HG02840 (cell line): ENCODE measurements around the gene IL20RB.
A peak's percentile ranks its signal among the peaks of the same experiment; 100 is the strongest.
"Not testable (repeated sequence)": the region's sequence is repeated elsewhere in the genome, so short reads cannot be mapped to it uniquely, and the experiment has no call there.

ENCODE experiments used
- ATAC-seq: cut with Tn5 transposase; IDR thresholded peaks from one replicate; pipeline ENCODE4 v1.9.1; 2021; ENCODE audit warnings: mild to moderate bottlenecking, moderate library complexity, moderate number of reproducible peaks; ENCODE audit not compliant: unreplicated experiment, low FRiP score

The IL20RB gene

DNA sequence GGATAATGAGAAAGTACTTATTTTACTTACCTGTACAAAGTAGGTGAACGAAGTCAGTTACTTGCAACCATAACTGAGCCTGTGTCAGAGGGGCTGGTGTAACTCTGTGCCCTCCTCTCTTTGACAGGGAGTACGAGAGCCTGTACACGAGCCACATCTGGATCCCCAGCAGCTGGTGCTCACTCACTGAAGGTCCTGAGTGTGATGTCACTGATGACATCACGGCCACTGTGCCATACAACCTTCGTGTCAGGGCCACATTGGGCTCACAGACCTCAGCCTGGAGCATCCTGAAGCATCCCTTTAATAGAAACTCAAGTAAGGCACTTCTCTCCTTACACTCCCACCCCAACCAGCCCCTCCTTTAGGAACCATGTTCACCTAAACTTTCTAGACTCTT is 24.2 kb downstream of the IL20RB start:
- no peak for ATAC-seq

DNA sequence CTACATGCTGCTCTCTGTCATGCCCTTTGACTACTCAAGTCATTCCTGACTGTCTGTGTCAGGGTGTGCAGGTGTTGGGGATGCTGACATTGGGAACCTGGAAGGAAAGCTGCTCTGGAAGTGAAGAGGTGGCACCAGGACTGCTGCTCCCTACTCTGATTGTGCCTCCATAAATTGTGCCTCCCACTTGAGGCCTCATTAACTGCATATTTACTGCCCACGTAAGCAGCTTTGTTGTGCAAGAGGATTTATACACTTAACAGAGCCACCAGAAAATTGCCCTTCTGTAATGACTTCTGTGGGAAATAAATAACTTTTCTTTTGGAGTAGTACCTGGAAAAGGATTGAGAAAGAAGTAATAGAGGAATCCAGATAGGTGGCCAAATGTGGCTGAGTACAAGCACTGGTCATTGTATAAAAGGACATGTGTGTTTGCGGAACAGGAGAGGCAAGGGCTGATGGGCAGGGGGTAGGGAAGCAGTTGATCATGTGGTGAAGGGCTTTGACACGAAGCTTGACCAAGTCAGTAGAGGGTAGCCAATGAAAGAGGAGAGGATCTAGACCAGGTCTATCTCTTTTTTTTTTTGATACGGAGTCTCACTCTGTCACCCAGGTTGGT is 24.8 kb downstream of the IL20RB start:
- no peak for ATAC-seq

DNA sequence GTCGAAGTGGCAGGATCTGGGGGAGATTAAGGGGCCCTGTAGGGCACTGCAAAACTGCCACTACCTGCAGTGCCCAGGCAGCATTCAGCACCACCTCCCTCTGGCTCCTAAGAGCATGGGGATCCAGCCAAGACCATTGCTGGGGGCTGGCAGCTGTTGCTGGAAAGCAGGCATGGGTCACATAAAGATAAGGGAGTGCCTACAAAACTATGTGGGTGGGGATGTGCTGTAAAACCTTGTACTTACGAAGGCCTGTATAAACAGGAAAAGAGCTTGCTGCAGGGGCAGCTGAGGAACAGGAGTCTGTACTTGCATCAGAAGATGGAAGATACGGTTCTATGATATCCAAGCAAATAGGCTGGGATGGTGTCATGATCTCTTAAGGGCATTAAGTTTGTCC is 27.1 kb downstream of the IL20RB start:
- no peak for ATAC-seq

DNA sequence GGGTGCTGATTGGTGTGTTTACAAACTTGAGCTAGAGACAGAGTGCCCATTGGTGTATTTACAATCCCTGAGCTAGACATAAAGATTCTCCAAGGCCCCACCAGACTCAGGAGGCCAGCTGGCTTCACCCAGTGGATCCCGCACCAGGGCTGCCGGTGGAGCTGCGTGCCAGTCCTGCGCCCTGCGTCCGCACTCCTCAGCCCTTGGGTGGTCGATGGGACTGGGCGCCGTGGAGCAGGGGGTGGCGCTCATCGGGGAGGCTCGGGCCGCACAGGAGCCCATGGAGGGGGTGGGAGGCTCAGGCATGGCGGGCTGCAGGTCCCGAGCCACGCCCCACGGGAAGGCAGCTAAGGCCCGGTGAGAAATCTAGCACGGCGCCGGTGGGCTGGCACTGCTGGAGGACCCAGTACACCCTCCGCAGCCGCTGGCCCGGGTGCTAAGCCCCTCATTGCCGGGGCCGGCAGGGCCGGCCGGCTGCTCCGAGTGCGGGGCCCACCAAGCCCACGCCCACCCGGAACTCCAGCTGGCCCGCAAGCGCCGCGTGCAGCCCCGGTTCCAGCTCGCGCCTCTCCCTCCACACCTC is 29.7 kb downstream of the IL20RB start:
- ATAC-seq: not testable (repeated sequence)

DNA sequence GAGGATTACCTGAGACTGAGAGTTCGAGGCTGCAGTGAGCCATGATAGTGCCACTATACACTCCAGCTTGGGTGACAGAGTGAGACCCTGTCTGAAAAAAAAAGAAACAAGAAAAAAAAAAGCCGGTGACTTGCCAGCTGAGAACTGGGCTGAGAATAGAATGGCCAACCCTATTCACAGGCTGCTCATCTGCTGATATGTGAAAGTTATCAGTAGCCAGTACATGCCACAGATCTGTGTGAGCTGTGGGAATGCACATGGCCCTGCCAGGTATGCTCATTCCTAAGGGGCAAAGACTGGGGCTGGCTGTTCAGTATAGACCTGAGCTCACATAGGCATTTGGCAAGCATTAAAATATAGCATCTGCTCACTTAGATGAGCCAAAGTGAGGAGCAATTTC is 30.9 kb downstream of the IL20RB start:
- ATAC-seq: no peak

DNA sequence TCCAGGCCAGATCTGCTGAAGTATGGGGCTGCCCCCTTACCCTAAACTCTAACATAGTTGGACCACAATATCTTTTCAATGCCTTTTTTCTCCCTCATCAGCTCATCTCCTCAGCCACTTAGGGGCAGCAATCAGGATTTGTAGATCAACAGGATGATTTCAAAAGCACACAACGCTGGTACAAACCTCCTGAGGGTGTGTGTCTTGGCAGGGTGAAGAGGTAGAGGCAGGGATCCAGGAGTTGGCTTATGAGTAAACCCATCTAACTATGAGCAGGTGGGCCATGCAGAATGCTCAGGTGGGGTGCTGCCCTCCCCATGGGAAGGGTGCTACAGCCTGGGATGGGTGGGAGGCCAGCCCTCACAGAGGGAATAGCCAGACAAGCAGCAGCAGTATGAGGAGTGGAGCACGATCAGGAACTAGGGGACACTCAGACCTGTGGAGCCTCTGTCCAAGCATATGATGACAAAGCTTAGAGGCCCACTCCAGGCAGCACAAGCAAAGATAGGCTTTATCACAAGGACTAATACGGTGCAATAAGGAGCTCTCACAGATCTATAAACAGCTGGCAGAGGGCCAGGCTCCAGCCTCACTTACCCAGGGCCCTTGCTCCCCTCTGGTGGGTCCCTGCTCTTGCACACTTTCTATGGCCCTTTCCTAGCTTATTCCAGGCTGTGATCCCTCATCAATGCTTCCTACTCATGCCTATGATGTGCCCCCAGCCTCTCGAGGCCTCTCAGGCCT is 32.2 kb downstream of the IL20RB start:
- no peak for ATAC-seq

DNA sequence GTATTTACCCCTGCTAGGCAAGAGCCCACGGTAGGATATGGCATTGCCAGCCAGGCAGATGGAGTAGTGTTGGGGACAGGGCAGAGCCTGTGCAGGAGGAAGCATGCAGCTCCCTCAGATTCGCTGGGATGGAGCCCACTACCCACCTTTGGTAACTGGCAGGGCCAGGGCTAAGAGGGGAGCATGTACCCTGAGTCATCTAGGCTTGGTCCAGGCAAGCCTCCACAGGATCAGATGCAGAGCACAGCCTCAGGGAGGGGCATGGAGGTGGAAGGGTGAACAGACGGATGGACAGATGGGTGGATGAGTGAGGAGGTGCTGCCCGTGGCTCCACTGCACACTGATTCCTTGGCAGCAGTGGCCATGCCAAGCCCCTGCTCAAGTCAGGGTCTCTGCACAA is 33.0 kb downstream of the IL20RB start:
- no peak for ATAC-seq

DNA sequence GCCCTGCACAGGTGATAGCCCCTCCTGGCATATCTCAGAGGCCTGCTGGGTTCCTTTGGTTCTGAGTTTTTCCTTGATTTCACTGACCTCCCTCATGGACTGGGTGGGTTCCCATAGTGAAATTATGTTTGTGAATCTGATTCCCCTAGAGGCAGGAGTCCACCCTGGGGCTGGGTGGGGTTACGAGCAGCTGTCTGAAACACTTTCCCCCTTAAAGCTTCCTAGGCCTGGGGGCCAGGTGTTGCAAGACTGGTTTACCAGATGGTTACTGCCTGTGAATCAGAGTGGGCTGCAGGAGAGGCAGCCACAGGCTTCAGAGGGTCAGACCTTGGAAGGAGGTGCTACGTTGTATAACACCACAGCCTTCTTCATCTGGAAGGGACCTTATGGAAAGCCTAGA is 34.3 kb downstream of the IL20RB start:
- no peak for ATAC-seq

DNA sequence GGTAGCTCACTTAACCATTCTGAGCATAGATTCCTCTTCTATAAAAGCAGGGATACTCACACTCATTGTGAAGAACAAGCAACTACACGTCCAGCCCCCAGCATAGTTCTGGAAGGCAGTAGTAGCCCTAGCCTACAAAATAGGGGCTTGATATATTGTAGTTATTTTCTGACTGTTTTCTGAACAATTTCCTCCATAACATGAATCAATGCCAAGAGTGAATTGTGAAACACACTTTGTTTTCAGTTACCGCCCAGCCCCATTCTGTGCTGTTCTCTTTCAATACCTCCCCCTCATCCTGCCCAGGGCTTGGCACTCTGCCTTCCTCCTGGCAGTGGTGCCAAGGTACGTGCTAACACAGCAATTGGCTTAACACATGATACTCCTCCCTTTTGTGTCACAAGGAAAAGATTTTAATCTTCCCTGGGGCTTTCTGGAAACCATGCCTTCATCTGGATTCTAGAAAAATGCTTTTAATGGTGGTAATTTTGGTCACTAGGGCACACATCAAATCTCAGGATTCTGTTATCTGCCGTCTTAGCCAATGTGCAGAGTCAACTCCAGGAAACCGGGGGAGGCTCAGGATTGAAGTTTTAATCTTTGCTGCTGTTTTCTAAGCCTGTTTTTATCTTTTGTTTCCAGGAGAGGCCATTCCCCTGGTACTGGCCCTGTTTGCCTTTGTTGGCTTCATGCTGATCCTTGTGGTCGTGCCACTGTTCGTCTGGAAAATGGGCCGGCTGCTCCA is 37.2 kb downstream of the IL20RB start:
- no peak for ATAC-seq

DNA sequence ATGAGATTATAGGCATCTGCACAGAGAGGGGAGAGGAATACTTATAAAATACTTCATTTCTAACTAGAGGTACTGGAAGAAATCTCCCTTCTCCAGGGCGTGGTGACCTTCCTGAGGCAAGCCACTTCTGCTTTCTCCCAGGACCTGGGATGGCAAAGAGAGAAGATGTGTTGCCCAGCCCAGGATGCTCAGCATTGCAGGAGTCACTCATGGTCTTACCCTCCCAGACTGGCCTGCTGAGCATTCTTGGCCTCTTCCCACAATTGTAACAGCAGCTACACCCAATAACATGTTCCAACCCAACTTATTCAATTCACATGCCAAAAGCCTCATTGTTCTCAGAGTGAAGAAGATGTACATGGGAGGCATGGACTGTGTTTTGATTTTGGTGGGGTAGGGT is 37.9 kb downstream of the IL20RB start:
- no peak for ATAC-seq

DNA sequence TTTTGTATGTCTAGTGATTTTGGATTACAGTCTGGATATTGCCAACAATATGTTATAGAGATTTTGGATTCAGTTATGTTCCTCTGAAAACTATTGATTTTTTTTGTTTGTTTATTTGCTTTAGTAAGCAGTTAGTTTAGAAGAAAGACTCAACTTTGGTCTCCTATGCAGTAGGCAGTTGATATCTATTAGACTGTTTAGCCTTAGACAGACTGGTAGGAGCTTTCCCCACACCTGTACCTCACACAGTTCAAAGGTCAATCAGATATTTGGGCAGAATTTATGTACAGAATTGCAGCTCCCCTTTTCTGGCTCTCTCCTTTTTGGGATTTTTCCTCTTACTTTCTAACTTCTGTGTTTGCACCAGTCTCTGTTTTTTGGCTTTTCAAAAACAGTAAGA is 42.3 kb downstream of the IL20RB start:
- ATAC-seq: no peak

DNA sequence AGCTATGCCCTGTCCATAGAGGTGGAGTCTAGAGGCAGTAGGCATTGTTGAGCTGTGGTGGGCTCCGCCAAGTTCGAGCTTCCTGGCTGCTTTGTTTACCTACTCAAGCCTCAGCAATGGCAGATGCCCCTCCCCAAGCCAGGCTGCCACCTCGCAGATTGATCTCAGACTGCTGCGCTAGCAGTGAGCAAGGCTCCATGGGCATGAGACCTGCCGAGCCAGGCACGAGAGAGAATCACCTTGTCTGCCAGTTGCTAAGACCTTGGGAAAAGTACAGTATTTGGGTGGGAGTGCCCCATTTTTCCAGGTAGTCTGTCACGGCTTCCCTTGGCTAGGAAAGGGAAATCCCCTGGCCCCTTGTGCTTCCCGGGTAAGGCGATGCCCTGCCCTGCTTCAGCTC is 49.6 kb downstream of the IL20RB start:
- not testable (repeated sequence) for ATAC-seq

DNA sequence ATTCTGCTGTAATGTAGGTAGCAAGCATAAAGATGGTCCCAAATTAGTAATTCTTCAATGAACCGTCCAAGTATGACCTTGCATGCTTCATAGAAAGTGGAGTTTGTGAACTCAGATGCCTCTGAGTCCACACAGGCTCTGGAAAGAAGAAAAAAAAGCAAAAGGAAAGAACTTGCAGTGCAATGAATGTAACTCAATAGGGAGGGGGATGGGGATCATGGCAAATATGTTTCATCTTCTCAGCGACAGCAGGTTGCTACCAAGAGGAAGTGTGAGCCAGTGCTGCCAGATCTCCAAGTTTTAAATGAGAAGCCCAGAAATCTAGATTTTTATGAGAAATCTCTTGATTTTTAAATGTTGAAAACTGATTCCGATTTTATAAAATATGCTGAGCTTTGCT is 50.3 kb downstream of the IL20RB start:
- ATAC-seq: no peak

DNA sequence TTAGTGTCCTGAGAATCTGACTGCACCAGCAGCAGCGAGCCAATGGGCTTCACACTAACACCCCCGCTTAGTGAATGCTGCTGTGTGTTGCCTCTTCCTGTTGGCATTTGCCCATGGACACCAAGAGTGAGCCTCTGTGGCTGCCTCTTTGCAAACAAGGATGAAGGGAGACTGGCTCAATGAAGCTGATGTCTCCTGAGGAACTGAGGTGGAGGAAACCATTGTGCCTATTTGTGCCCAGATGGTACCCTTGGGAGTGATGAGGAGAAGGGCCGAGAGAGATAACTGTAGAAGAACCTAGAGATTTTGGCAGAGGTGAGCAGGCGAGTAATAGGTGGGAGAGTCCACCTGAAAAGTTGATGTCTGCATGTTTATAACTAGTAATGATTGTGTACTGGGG is 51.2 kb downstream of the IL20RB start:
- ATAC-seq: no peak

DNA sequence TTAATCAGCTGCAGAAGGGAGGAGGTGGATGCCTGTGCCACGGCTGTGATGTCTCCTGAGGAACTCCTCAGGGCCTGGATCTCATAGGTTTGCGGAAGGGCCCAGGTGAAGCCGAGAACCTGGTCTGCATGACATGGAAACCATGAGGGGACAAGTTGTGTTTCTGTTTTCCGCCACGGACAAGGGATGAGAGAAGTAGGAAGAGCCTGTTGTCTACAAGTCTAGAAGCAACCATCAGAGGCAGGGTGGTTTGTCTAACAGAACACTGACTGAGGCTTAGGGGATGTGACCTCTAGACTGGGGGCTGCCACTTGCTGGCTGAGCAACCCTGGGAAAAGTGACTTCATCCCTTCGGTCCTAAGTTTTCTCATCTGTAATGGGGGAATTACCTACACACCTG is 52.4 kb downstream of the IL20RB start:
- no peak for ATAC-seq

DNA sequence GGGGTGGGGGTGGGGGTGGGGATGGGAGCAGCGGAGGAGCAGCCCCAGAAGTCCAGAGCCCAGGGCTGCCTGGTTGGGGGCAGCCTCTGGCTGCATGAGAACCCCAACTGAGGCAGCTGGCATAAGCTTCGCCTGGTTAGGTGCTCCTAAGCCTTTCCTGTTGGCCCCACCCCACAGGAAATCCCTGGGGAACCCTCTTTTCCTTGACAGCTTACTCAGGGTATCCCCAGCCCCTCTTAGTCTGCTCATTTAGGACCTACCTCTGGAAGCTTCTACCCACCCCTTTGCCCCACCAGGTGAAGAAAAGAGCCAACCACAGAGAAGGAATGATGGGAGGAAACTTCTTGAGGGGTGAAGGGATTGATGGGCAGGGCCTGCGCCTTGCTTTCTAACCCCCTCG is 53.4 kb downstream of the IL20RB start:
- ATAC-seq: no peak

DNA sequence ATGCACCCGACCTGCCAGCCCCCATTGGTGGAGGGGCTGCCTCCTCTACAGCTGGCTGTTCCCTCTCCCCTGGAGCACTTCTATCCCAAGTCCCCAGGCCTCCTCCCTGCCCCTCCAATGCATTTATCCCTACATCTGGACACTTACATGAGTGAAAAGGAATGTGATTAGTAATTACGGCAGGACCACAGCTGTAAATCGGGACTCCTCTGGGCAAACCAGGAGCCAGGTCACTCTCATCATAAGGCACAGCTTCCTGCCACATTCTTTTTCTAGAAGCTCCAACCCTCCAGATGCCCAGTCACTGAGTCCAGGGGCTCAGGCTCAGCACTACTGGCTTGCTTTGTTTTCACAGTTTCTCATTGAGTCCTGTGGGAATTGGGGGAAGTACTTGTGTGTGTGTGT is 54.3 kb downstream of the IL20RB start:
- no peak for ATAC-seq

DNA sequence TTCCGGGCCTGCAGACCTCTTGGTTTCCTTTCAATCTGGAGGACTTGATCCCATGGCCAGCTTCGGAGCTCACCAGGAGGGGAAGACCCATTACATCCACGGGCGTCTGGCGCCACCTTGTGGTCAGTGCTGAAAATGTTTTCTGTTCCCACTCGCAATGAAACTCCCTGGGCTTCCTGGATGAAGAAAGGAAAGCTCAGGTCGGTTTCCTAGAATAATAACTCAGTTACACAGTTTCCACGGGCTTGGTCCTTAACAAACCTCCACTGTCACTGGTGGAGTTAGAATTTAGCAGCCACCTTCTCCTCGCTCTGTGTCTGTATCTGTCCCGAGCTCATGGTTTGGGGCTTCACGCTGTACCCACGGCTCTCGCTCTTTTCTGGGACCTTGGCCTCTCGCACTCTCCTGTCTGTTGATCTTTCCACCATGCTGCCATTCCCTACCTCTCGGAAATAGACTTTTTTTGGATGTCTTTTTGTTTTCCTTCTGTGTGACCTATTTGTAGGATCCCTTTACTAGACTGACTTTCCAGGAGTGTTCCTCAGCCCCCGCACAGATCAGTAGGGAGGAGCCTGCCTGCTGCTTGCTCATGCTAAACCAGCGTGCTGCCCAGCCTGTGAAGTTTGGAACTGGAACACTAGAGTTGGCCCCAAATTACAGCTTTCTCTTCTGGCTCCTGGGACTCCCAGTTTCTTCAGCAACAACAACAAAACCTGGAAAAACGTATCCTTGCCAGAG is 56.3 kb downstream of the IL20RB start:
- ATAC-seq: peak; percentile 69

DNA sequence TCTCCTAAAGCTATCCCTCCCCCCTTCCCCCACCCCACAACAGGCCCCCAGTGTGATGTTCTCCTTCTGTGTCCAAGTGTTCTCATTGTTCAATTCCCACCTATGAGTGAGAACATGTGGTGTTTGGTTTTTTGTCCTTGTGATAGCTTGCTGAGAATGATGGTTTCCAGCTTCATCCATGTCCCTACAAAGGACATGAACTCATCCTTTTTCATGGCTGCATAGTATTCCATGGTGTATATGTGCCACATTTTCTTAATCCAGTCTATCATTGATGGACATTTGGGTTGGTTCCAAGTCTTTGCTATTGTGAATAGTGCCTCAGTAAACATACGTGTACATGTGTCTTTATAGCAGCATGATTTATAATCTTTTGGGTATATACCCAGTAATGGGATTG is 59.5 kb downstream of the IL20RB start:
- not testable (repeated sequence) for ATAC-seq

DNA sequence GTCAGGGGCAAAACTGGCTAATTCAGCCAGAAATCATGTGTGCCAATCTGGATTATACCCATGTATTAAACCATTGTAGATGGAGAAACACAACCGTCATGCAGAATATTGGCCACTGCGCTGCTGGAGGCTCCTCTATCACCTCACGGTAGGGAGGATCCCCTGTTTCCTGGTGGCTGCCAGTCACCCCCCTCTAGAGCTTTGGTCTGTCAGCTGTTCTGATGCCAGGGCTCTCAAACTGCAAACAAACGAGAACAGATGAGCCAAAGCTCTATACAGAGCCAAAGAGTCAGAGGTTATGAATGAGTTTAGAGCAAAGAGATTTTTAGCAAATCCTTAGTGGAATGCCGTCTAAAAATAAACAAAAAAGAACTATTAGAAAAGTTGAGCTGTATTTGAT is 62.5 kb downstream of the IL20RB start:
- ATAC-seq: no peak

DNA sequence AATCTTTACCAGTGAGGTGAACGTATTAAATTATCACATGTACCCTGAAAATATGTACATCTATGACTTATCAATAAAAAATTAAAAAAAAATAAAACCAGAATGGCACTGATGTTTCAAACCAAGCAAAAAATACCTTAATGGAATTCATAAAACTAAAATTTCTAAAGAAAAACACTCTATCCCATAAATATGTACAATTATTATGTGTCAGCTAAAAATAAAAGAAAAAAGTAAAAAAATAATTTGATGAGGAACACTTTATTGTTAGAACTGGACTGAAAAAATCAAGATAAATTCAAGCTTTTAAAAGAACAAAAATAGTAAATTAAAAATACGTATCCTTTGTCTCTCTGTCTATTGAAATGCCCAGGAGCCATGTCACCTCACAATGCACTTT is 63.1 kb downstream of the IL20RB start:
- no peak for ATAC-seq
